ENCODE results near the gene SF3A1. TPM values are rescaled to one million over a fixed set of nuclear protein-coding genes. Genes with fewer than 3 reads are reported as not detected.
A peak's percentile ranks its signal among the peaks of the same experiment; 100 is the strongest.

SF3A1 gene
- total RNA-seq, 1 experiment from 2014 or later: 167 TPM

DNA sequence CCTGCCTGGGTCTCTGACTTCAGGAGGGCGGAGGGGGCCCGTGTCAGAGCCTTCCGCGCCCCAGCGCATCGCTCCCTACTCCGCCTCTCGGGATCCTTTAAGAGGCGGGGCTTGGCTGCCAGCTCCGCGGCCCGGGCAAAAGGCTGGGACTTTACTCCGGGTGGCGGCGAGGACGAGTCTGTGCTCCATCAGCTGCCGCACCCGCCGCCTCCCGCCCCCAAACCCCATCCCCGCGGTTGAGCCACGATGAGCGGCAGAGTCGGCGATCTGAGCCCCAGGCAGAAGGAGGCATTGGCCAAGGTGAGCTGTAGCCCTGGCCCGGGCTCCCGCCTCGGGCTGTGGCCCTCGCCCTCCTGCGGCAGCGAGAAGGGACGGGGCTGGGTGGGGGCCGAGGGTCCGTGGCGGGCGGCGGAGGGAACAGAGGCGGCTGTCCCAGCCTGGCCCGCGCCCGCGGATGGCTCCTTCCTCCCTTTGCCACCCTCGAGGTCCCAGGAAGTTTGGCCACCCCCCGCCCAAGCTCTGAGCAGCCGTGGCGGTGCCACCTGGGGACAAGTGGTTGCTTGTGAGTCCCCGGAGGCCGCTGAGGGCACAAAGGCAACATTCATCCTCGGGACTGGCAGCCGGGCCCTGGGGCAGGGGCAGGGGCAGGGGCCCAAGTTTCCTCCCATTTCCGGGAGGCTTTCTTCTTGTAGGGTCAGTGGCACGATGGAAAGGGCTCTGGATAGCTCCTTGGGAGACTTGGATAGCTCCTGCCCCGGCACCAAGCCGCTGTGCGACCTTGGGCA is 40.4 kb upstream of the SF3A1 start, which contains the start of gene SEC14L2:
SEC14L2 (plus strand) TSS at position 148 of the 785 bp plus-strand sequence; CDS start at position 247, 99 bp downstream.
- Mint-ChIP-seq H3K4me1 (ENCODE audit: insufficient read depth, unreplicated experiment) (peaks cover 29% of the 10 kb centered on the region), H3K27me3 (ENCODE audit: insufficient read depth, unreplicated experiment) (no peaks in the 10 kb centered on the region), H3K27ac (ENCODE audit: low read depth, unreplicated experiment) (peak within 1 kb of the TSS; percentile 81), H3K36me3 (ENCODE audit: insufficient read depth, unreplicated experiment) (peaks cover 17% of the 10 kb centered on the region), H3K9me3 (ENCODE audit: unreplicated experiment) (no peaks in the 10 kb centered on the region), H3K4me3 (ENCODE audit: unreplicated experiment) (peak within 1 kb of the TSS; percentile 85)
- TF ChIP-seq, protein P1, sequence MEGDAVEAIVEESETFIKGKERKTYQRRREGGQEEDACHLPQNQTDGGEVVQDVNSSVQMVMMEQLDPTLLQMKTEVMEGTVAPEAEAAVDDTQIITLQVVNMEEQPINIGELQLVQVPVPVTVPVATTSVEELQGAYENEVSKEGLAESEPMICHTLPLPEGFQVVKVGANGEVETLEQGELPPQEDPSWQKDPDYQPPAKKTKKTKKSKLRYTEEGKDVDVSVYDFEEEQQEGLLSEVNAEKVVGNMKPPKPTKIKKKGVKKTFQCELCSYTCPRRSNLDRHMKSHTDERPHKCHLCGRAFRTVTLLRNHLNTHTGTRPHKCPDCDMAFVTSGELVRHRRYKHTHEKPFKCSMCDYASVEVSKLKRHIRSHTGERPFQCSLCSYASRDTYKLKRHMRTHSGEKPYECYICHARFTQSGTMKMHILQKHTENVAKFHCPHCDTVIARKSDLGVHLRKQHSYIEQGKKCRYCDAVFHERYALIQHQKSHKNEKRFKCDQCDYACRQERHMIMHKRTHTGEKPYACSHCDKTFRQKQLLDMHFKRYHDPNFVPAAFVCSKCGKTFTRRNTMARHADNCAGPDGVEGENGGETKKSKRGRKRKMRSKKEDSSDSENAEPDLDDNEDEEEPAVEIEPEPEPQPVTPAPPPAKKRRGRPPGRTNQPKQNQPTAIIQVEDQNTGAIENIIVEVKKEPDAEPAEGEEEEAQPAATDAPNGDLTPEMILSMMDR (IDR thresholded peaks at IDR 0.05; ENCODE audit: unreplicated experiment): no peak
- TSS peak; percentile 68 for BruUV-seq (replicated peaks)
- peak; percentile 72 for DNase-seq (ENCODE audit: unreplicated experiment)
- ChIA-PET CTCF (interaction anchor here (0.6 to 3.0 kb wide), 14 partner anchors 8 to 340 kb away, joined by 3 to 26 read pairs (median 4); partner anchors contain the start of genes MTFP1 and RNF215), POLR2A (interaction anchor here (0.6 to 16.9 kb wide), 15 partner anchors 9 to 638 kb away, joined by 3 to 532 read pairs (median 4); partner anchors contain the start of genes CASTOR1, CCDC157, MTFP1 and PES1)
- intact Hi-C loops (cut with micrococcal nuclease): loop anchor here (1.0 kb wide), 1 partner anchor 29 kb away; no protein-coding TSS in a partner anchor

DNA sequence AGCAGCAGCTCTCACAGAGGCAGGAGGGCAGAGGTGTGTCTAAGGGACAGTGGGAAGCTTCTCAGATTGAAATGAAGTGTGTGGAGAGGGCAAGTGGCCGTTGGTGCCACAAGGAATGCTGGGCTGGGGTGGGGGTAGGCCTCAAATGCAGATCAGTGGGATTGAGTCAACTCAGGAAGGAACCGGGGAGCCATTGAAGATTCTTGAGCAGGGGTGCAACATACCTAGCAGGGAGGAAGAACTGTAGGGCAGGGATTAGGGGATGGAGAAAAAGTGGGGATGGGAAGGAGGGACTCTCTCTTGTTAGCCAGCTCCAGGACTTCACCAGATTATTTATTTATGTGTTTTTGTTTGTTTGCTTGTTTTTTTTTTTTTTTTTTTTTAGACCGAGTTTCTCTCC is 37.2 kb upstream of the SF3A1 start:
- TF ChIP-seq, protein P1 (IDR thresholded peaks at IDR 0.05; ENCODE audit: unreplicated experiment): no peak
- peaks cover 12% of the 10 kb centered on the region for H3K4me1 Mint-ChIP-seq (ENCODE audit: insufficient read depth, unreplicated experiment)
- no peak overlapping the region for H3K4me3 Mint-ChIP-seq (ENCODE audit: unreplicated experiment)
- BruUV-seq (replicated peaks): no TSS peak
- DNase-seq (ENCODE audit: unreplicated experiment): no peak
- H3K36me3 Mint-ChIP-seq (ENCODE audit: insufficient read depth, unreplicated experiment): no peaks in the 10 kb centered on the region
- POLR2A ChIA-PET: interaction anchor here (16.9 kb wide), 1 partner anchor 30 kb away, joined by 532 read pairs; the partner anchor contains the start of gene MTFP1
- intact Hi-C loops (cut with micrococcal nuclease): no loop called here
- H3K27ac Mint-ChIP-seq (ENCODE audit: low read depth, unreplicated experiment): peak overlapping the region; percentile 57
- H3K27me3 Mint-ChIP-seq (ENCODE audit: insufficient read depth, unreplicated experiment): no peaks in the 10 kb centered on the region
- H3K9me3 Mint-ChIP-seq (ENCODE audit: unreplicated experiment): no peaks in the 10 kb centered on the region
- CTCF ChIA-PET: interaction anchor here (0.6 to 1.4 kb wide), 7 partner anchors 17 to 92 kb away, joined by 3 to 8 read pairs (median 3); partner anchors contain the start of gene MTFP1

DNA sequence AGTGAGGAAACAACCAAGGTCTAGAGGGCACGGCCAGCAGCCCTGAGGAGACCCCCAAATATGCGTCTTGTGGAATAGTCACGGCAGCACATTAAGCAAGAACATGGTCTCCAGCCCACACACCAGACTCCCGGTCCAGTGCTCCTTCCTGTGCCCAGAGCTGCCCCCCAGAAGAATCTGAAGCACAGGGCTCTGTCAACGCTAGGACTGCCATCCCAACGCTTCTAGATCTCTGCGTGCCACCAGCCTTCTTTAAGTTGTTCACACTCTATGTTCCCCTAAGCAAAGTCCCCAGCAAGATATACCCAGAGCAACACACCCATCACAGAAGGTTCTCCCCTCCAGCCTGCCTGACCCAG is 36.6 kb upstream of the SF3A1 start:
- ChIA-PET CTCF (interaction anchor here (0.6 to 1.3 kb wide), 4 partner anchors 29 to 93 kb away, joined by 3 to 8 read pairs (median 4); partner anchors contain the start of gene MTFP1), POLR2A (interaction anchor here (16.9 kb wide), 1 partner anchor 30 kb away, joined by 532 read pairs; the partner anchor contains the start of gene MTFP1)
- Mint-ChIP-seq H3K27me3 (ENCODE audit: insufficient read depth, unreplicated experiment) (no peaks in the 10 kb centered on the region), H3K4me1 (ENCODE audit: insufficient read depth, unreplicated experiment) (peaks cover 6% of the 10 kb centered on the region), H3K4me3 (ENCODE audit: unreplicated experiment) (no peak overlapping the region), H3K27ac (ENCODE audit: low read depth, unreplicated experiment) (no peak overlapping the region), H3K36me3 (ENCODE audit: insufficient read depth, unreplicated experiment) (no peaks in the 10 kb centered on the region), H3K9me3 (ENCODE audit: unreplicated experiment) (no peaks in the 10 kb centered on the region)
- no TSS peak for BruUV-seq (replicated peaks)
- TF ChIP-seq, protein P1 (IDR thresholded peaks at IDR 0.05; ENCODE audit: unreplicated experiment): no peak
- intact Hi-C loops (cut with micrococcal nuclease): no loop called here
- no peak for DNase-seq (ENCODE audit: unreplicated experiment)

DNA sequence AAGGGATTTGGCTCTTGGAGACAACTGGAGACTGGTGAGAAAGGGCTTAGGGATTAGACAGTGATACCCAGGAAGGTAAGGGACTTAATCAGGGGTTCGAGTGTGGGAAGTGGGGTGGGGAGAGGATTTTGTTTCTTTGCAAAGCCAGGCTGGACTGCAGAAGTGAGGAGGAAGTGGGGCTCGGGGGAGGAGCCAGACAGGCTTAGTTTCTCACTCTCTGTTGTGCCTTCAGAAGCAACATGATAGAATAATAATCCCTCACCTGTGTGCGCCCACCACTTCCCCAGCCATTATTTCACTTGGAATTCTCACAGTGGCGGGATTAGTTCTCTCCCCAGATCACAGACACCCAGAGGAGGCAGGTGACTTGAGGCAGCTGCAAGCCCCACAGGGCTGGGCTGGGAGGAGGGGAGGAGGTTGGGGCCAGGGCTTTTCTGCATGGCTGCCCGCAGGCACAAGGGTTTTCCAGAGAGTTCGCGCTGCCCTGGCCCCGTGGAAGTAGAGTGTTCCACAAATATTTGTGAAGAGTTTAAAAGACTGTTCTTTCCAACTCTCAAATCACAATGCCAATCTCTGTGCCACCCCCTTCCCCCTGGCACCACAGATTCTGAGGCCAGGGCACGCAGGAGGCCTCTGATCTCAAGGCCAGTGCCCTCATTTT is 36.1 kb upstream of the SF3A1 start:
- no peak for DNase-seq (ENCODE audit: unreplicated experiment)
- no TSS peak for BruUV-seq (replicated peaks)
- no peak overlapping the region for H3K27ac Mint-ChIP-seq (ENCODE audit: low read depth, unreplicated experiment)
- TF ChIP-seq, protein P1 (IDR thresholded peaks at IDR 0.05; ENCODE audit: unreplicated experiment): no peak
- peaks cover 1% of the 10 kb centered on the region for H3K4me1 Mint-ChIP-seq (ENCODE audit: insufficient read depth, unreplicated experiment)
- POLR2A ChIA-PET: interaction anchor here (0.6 to 16.9 kb wide), 3 partner anchors 19 to 955 kb away, joined by 4 to 532 read pairs (median 13); partner anchors contain the start of gene MTFP1
- H3K4me3 Mint-ChIP-seq (ENCODE audit: unreplicated experiment): no peak overlapping the region
- CTCF ChIA-PET: interaction anchor here (0.9 to 6.3 kb wide), 11 partner anchors 12 to 363 kb away, joined by 3 to 83 read pairs (median 13); partner anchors contain the start of genes CASTOR1 and MTFP1
- intact Hi-C loops (cut with micrococcal nuclease): no loop called here
- no peaks in the 10 kb centered on the region for H3K36me3 Mint-ChIP-seq (ENCODE audit: insufficient read depth, unreplicated experiment)
- H3K9me3 Mint-ChIP-seq (ENCODE audit: unreplicated experiment): no peaks in the 10 kb centered on the region
- H3K27me3 Mint-ChIP-seq (ENCODE audit: insufficient read depth, unreplicated experiment): no peaks in the 10 kb centered on the region

Data from MCF 10A (cell line).